ENCODE results near the gene APOOL.
"Not testable (repeated sequence)": the region's sequence is repeated elsewhere in the genome, so short reads cannot be mapped to it uniquely, and the experiment has no call there.

APOOL gene

GRCh38 chrX:85003655-85004244 is at the start of gene APOOL:
Gene APOOL, plus strand, starts transcription at chrX:85003877. Its CDS starts 36 bp downstream, at chrX:85003913.
- FAIRE-seq: no peak

- no peak for FAIRE-seq
Measured at GRCh38 chrX:84956304-84956703, 47.4 kb upstream of the APOOL start.

- no peak for FAIRE-seq
Measured at GRCh38 chrX:84974803-84975202, 28.9 kb upstream of the APOOL start.

- not testable (repeated sequence) for FAIRE-seq
Measured at GRCh38 chrX:84991739-84992138, 11.9 kb upstream of the APOOL start.

- FAIRE-seq: no peak
Measured at GRCh38 chrX:84993150-84993549, 10.5 kb upstream of the APOOL start.

- no peak for FAIRE-seq
Measured at GRCh38 chrX:85001344-85001743, 2.3 kb upstream of the APOOL start.

GRCh38 chrX:85004255-85004654 is 578 bp downstream of the APOOL start:
- no peak for FAIRE-seq

GRCh38 chrX:85012098-85012497 is 8.4 kb downstream of the APOOL start:
- FAIRE-seq: no peak

- FAIRE-seq: not testable (repeated sequence)
Measured at GRCh38 chrX:85015351-85015750, 11.7 kb downstream of the APOOL start.

GRCh38 chrX:85017721-85018120 is 14.0 kb downstream of the APOOL start:
- no peak for FAIRE-seq

- FAIRE-seq: no peak
Measured at GRCh38 chrX:85018471-85018870, 14.8 kb downstream of the APOOL start.

GRCh38 chrX:85020216-85020615 is 16.5 kb downstream of the APOOL start:
- no peak for FAIRE-seq

- no peak for FAIRE-seq
Measured at GRCh38 chrX:85024044-85024443, 20.4 kb downstream of the APOOL start.

GRCh38 chrX:85024562-85024961 is 20.9 kb downstream of the APOOL start:
- FAIRE-seq: no peak

GRCh38 chrX:85026170-85026569 is 22.5 kb downstream of the APOOL start:
- FAIRE-seq: no peak

- no peak for FAIRE-seq
Measured at GRCh38 chrX:85029043-85029442, 25.4 kb downstream of the APOOL start.

- no peak for FAIRE-seq
Measured at GRCh38 chrX:85031505-85031904, 27.8 kb downstream of the APOOL start.

- no peak for FAIRE-seq
Measured at GRCh38 chrX:85037114-85037513, 33.4 kb downstream of the APOOL start.

- FAIRE-seq: no peak
Measured at GRCh38 chrX:85051627-85052026, 48.0 kb downstream of the APOOL start.

- FAIRE-seq: no peak
Measured at GRCh38 chrX:85052205-85052604, 48.5 kb downstream of the APOOL start.

GRCh38 chrX:85052636-85053343 is 49.1 kb downstream of the APOOL start:
- no peak for FAIRE-seq

GRCh38 chrX:85065512-85066198 is 62.0 kb downstream of the APOOL start:
- FAIRE-seq: no peak

- FAIRE-seq: not testable (repeated sequence)
Measured at GRCh38 chrX:85077247-85077646, 73.6 kb downstream of the APOOL start.

- peak; percentile 83 for FAIRE-seq
Measured at GRCh38 chrX:85084770-85085393, 81.2 kb downstream of the APOOL start.

Measured in TTC549 (cell line).